Measurements from ENCODE around the gene CPNE8.

- no peak for TF ChIP-seq POLR2A (IDR thresholded peaks at IDR 0.05)
- no peak for TF ChIP-seq CTCF (IDR thresholded peaks at IDR 0.05)
- no peak for TF ChIP-seq EP300 (IDR thresholded peaks at IDR 0.05)
Measured at GRCh38 chr12:38744041-38744440, 161.3 kb downstream of the CPNE8 start.

All from ovary (tissue), 3 donors.